ENCODE measurements around the gene CACNB2. TPM values are rescaled to one million over a fixed set of nuclear protein-coding genes. Genes with fewer than 3 reads are reported as not detected.

CACNB2 gene
- total and polyA plus RNA-seq, 2 of the 13 experiments (the other 11 are each of a cell fraction or from before 2014, with no cell fraction given): not detected

DNA sequence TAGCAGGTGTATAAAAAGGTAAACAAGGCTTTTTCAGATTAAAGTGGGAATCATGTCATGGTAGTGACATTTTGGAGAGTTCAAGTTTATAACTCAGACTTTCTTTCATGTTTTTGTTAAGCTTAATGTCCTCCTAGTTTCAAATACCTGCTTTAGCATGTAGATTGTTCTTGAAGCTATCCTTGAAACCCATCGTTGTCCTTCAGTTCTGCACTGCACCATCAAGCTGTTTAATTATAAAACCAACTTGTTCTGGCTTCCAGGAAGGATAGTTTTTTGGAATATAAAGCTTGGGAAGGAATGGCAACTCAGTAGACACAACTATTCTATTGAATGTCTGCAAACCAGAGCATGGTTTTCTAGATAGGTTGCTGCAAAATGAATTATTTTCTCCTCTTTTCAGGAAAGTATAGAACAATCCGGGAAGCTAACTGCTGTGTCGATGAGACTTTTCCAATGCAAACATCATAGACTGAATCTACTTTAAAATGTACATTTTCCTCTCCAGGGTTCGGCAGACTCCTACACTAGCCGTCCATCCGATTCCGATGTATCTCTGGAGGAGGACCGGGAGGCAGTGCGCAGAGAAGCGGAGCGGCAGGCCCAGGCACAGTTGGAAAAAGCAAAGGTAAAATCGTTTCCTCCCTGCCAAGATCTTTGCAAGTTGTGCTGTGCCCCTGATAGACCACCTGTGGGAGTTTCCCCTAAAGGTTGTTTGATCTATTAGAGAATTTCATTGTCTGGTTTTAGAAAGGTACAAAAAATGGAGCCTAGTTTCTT, 261.4 kb downstream of the CACNB2 start (continued):
- TF ChIP-seq, protein P1, sequence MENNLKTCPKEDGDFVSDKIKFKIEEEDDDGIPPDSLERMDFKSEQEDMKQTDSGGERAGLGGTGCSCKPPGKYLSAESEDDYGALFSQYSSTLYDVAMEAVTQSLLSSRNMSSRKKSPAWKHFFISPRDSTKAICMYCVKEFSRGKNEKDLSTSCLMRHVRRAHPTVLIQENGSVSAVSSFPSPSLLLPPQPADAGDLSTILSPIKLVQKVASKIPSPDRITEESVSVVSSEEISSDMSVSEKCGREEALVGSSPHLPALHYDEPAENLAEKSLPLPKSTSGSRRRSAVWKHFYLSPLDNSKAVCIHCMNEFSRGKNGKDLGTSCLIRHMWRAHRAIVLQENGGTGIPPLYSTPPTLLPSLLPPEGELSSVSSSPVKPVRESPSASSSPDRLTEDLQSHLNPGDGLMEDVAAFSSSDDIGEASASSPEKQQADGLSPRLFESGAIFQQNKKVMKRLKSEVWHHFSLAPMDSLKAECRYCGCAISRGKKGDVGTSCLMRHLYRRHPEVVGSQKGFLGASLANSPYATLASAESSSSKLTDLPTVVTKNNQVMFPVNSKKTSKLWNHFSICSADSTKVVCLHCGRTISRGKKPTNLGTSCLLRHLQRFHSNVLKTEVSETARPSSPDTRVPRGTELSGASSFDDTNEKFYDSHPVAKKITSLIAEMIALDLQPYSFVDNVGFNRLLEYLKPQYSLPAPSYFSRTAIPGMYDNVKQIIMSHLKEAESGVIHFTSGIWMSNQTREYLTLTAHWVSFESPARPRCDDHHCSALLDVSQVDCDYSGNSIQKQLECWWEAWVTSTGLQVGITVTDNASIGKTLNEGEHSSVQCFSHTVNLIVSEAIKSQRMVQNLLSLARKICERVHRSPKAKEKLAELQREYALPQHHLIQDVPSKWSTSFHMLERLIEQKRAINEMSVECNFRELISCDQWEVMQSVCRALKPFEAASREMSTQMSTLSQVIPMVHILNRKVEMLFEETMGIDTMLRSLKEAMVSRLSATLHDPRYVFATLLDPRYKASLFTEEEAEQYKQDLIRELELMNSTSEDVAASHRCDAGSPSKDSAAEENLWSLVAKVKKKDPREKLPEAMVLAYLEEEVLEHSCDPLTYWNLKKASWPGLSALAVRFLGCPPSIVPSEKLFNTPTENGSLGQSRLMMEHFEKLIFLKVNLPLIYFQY (CRISPR knock-in tag; IDR thresholded peaks at IDR 0.05; ENCODE audit: borderline replicate concordance): no peak

DNA sequence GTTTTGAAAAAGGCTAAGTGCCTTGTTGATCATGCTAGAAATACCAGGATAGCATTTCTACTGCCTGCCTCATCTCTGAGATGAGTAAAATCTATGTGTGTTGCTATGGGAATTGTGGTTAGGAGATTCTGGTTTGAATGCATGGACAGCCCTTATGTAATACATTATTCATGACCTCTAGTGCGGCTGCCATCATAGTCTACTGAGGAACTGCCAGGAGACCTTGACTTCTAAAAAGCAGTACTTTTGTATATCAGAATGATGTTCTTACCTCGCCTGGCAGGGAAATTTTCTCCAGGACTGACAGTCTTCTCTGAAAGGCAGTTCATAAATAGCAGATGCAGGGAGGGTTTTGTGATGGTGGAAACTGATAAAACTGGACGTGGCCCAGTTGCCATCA, 262.6 kb downstream of the CACNB2 start:
- no peak for TF ChIP-seq ATRX (CRISPR knock-in tag; IDR thresholded peaks at IDR 0.05; ENCODE audit: borderline replicate concordance)
- H3K79me2 ChIP-seq (ENCODE audit: insufficient read depth, low read length): no peaks in the 10 kb centered on the region
- no peak overlapping the region for H3K27ac ChIP-seq (ENCODE audit: extremely low read length, insufficient read depth, low read length)
- ATAC-seq: no peak
- no TSS peak for BruUV-seq (replicated peaks)
- POLR2A ChIA-PET: no interaction called here
- FAIRE-seq: no peak
- no peak overlapping the region for H3K9ac ChIP-seq (ENCODE audit: insufficient read depth, low read depth, low read length)
- H3K9me3 ChIP-seq (ENCODE audit: low read length): no peaks in the 10 kb centered on the region
- in situ Hi-C loops (cut with HindIII; ENCODE audit: extremely low pct_ligation_motif_present, low pct_unique_long_range_greater_than_20kb): no loop called here
- peaks cover 10% of the 10 kb centered on the region; the same call in 1 of the 2 replicates for H3K4me1 ChIP-seq (ENCODE audit: insufficient read depth, low read length)
- no peak for DNase-seq (ENCODE audit: low spot score)
- H4K20me1 ChIP-seq (ENCODE audit: insufficient read depth, low read length): no peaks in the 10 kb centered on the region
- no peaks in the 10 kb centered on the region for H3K36me3 ChIP-seq (replicated peaks in 1 of 2; ENCODE audit: control insufficient read depth in 1 of 2, insufficient read depth in 2 of 2, low read length in 2 of 2)
- WGBS (ENCODE audit: low lambda C conversion rate): 16% methylated on average over 3 of the region's 3 CpGs
- intact Hi-C loops (cut with micrococcal nuclease; ENCODE audit: unreplicated experiment): no loop called here
- H3K27me3 ChIP-seq (ENCODE audit: control insufficient read depth in 1 of 2, insufficient read depth in 2 of 2, low read length in 2 of 2): peaks cover 0 to 4% of the 10 kb centered on the region in 2 experiments; a peak in 1 of 5 replicates
- no peak overlapping the region for H2AFZ ChIP-seq (ENCODE audit: low read length)
- no peak overlapping the region for H3K4me3 ChIP-seq (replicated peaks in 1 of 3; ENCODE audit: insufficient read depth in 1 of 3, low read depth in 2 of 3, low read length in 3 of 3)
- CTCF ChIA-PET (ENCODE audit: low intra/inter-chr PET ratio, low total read pairs): no interaction called here
- no peak overlapping the region for H3K4me2 ChIP-seq (ENCODE audit: low read depth, low read length)
